ENCODE measurements around the gene ROR1.
A peak's percentile ranks its signal among the peaks of the same experiment; 100 is the strongest.

Gene ROR1

DNA sequence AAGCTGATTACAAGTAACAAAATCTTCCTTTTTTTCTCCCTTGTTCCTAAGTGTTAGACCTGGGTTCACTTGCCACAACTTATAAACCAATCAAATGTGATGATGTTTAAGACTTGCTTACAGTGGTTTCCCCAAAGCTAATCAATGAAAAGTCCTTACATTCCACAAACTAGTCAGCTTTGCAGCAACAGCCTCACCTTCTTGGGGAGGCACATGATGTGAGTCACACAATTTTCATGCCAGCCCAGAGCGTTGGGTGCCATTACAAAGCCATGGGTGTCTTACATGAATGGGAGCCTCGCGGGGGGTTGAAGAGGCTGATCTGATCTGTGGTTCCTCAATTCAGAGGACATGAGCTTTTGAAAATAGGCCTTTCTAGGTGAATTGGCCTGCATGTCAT, 338.0 kb downstream of the ROR1 start:
- in situ Hi-C loops (cut with HindIII; ENCODE audit: low pct_ligation_motif_present, low pct_unique_long_range_greater_than_20kb, low sequenced_read_pairs), result no loop called here
- DNase-seq, result no peak

DNA sequence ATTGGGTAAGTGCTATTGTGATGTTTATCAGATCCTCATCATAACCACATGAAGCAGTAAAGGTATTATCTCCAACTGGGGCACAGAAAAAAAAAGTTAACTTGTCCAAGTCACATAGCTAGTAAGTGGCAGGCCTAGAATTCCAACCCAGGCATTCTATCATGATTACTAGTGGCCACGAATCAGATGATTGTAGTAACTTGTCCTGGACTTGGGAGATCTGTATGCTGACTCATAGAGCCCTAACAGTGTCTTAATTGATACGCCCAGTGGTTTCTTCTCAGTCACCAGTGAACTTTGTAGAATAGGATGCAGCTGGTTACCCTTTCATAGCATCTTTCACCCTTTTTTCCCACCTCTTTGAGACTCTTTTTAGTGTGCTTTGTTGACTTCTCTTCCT, 338.5 kb downstream of the ROR1 start:
- in situ Hi-C loops (cut with HindIII; ENCODE audit: low pct_ligation_motif_present, low pct_unique_long_range_greater_than_20kb, low sequenced_read_pairs), result no loop called here
- DNase-seq, result peak; percentile 70

DNA sequence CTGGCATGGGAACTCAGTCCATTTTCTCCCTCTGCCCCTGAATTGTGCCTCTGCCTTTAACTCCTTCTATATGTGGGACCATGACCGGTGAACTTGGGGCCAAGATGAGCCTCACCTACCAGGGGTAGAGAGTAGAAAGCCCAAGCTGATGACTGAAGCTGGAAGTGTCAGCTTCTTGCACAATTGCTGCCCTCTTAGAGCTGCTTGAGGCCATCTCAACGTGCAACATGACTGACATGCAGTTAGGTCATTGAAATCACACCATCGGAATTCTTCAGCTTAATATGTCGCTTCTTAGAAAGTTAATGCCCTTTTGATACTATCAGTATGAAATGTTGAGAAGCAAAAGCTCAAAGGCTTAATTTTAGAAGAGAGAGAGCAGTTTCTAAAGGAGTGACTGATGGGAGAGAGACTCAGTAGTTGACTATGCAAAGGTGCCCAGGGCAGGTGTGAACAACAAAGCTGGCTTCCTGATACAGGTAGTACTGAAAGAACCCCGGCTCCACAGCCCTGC, 340.3 kb downstream of the ROR1 start:
- in situ Hi-C loops (cut with HindIII; ENCODE audit: low pct_ligation_motif_present, low pct_unique_long_range_greater_than_20kb, low sequenced_read_pairs), result no loop called here
- no peak for DNase-seq

DNA sequence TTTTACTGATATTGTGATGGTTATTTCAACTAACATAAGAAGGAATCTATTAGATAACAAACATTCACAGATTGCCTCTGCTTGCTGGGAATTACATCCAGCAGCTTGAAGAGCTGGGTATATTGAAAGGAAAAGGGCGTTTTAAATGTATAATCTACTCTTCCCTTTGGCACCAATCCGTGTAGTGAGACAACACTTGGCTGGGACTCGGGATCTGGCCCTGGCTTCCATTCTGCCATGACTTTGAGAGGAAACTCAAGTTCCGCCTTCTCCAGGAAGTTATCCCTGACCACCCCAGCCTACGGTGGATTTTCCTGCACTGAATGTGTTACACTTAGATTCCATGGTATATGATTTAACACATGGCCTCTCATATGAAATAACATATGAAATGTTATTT, 342.7 kb downstream of the ROR1 start:
- DNase-seq, result no peak
- in situ Hi-C loops (cut with HindIII; ENCODE audit: low pct_ligation_motif_present, low pct_unique_long_range_greater_than_20kb, low sequenced_read_pairs), result no loop called here

DNA sequence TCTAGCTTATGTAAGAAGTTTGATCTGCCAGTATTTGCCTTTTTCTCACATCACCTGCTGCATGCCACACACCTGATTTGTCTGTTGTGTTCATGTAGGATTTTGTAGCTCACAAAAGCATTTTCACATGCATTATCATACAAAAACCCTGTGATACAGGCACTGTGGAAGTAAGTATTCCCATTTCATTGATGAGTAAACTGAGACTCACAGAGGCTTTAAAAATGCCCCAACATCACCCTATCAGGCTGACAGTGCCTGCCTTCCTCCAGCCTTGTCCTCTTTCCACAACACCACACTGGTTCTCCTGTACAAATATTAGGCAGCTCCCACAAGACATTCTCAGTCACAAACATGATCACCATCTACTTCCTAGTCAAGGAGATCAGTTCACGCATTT, 343.7 kb downstream of the ROR1 start:
- DNase-seq, result no peak
- in situ Hi-C loops (cut with HindIII; ENCODE audit: low pct_ligation_motif_present, low pct_unique_long_range_greater_than_20kb, low sequenced_read_pairs), result no loop called here

DNA sequence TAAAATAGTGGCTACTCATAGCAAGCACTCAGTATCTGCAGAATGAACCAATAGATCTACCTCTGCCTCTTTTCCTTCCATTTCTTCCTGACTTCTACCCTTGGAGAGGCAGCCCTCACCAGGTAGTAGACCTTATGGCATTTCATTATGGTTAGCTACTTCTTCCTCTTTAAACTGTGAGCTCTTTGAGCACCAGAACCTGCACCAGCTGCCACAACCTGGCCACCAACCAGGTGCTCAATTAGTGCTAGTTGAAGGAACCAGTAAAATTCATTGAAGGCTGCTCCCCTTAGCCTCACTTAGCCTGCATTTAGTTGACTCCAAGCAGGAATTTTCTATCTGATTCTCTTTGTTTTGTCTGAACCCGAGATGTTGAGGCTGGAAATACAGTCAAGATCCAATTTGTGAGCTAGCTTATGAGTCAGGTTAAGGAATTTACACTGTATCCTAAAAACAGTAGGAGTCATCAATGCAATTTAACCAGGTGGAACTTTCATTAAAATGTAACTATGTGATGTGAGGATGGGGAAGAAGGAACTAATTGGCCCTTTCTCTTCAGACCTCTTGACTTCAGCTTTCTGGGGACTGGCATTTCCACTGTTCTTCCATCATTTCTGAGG, 348.1 kb downstream of the ROR1 start:
- in situ Hi-C loops (cut with HindIII; ENCODE audit: low pct_ligation_motif_present, low pct_unique_long_range_greater_than_20kb, low sequenced_read_pairs), result no loop called here
- peak; percentile 36 for DNase-seq

DNA sequence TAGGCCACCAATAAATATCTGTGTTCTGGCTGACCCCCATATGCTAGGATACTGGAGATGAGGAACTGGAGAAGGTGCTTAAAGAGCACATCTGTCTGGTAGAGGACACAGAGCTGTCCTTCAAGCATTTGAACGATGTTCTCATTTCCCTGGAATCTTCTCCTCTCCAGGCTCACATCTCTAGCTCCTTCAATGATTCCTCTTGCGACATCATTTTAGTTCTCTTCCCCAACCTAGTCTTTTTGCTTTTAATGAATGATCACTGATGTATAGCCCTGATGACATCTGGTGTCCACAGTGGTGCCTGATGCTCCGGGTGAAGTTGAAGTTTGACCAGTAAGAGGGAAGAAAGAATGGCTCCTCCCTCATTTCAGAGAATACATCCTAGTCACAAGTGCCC, 348.8 kb downstream of the ROR1 start:
- in situ Hi-C loops (cut with HindIII; ENCODE audit: low pct_ligation_motif_present, low pct_unique_long_range_greater_than_20kb, low sequenced_read_pairs), result no loop called here

DNA sequence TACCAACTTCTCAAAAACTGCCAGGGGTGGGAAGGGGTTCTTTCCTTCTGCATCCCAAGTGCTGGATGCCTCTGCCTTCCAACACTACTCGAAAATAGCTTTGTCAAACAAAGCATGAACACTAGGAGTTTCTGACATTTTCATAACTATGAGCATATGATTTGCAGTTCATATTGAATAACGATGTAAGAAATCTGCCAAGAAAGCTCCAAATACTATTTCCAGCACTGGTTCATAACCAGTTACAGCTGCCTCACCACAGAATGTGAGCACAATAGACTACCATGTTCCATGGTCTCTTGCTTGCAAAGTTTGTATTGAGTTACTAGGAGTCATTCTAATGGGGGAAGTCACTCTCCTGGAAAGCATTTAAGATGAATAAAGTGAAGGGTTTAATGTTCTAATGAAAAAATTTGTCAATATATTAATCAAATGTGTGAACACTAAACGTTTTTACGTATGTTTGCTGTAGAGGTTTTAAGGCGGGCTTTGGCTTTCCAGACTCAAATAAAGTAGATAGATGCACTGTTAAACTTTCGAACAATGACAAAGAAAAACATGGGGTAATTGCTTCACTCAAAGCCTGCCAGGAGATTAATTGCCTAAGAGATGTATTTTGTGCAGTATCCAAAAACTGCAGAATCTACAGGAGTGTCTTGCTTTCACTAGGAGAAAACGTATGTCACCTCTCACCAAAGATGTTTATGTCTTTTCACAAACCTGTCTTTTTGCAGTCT, 351.1 kb downstream of the ROR1 start:
- DNase-seq, result no peak
- in situ Hi-C loops (cut with HindIII; ENCODE audit: low pct_ligation_motif_present, low pct_unique_long_range_greater_than_20kb, low sequenced_read_pairs), result no loop called here

More for the DNA sequence above, 348.8 kb downstream of the ROR1 start:
- DNase-seq, result no peak

DNA sequence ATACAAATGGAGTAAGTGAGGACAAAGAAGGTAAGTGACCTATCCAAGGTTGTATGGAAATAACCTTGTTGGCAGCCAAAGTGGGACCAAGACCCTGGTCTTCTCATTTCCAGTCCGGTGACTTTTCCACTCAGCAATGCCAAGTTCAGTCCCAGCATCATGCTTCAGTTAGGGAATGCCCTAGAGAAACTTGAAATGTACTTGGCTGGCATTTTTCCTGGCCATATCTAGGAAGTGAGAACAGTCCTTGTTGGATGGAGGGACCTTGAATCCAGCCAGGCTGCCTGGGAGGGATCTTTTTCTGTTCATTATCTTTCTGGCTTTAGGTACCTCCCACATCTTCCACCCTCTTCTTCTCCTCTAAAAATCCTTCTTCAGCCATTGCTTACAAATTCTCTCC, 352.8 kb downstream of the ROR1 start:
- in situ Hi-C loops (cut with HindIII; ENCODE audit: low pct_ligation_motif_present, low pct_unique_long_range_greater_than_20kb, low sequenced_read_pairs), result no loop called here
- DNase-seq, result no peak

DNA sequence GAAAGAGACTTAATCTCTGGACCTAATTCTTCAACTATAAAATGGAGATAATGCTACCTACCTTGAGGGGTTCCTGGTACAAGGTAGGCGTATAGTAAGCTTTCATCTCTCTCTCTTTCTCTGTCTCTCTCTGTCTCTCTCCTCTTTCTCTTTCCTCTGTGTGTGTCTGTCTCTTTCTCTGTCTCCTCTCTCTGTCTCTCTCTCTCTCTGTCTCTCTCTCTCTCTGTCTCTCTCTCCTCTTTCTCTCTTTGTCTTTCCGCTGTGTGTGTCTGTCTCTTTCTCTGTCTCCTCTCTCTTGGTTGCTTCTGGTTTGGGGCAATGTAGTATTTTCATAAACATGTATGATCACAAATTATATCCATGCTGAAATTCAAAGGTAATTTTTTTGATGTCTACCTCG, 353.5 kb downstream of the ROR1 start:
- no peak for DNase-seq
- in situ Hi-C loops (cut with HindIII; ENCODE audit: low pct_ligation_motif_present, low pct_unique_long_range_greater_than_20kb, low sequenced_read_pairs), result no loop called here

DNA sequence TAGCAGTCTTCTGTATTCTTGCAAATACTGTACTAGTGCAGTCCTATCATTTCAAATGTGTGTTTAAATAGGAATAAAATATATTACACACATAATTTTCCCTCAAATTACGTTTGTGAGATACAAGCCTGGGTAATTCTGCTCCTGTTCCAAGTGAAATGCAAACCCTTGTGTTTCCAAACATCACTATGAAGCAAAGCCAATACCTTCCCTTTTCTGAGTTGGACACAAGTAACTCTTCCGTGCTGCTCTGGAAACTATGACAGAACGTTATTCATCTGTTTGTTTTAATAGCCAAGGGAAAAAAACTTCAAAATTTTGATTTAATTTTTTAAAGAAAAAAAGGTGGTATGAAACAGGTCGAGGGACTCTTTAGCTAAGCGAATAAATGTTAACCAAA, 355.9 kb downstream of the ROR1 start:
- DNase-seq, result no peak
- in situ Hi-C loops (cut with HindIII; ENCODE audit: low pct_ligation_motif_present, low pct_unique_long_range_greater_than_20kb, low sequenced_read_pairs), result no loop called here

DNA sequence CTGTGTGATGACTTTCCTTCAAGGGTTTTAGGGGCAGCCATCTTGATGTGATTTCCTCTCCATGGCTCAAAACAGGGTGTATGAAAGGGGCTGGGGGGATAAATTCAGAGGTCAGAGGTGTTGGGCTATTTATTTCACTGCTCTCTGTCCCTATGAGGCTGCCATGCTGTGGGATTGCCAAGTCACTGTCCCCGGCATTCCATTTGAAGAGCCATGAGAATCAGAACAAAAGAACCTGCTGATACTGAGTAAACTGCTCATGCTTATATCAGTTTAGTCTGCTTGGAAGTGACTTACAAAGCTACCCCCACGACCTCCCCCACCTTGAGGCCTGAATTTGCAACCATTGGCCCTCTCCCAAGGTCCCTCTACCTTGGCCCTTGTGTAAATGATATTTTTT, 357.3 kb downstream of the ROR1 start:
- no peak for DNase-seq
- in situ Hi-C loops (cut with HindIII; ENCODE audit: low pct_ligation_motif_present, low pct_unique_long_range_greater_than_20kb, low sequenced_read_pairs), result no loop called here

DNA sequence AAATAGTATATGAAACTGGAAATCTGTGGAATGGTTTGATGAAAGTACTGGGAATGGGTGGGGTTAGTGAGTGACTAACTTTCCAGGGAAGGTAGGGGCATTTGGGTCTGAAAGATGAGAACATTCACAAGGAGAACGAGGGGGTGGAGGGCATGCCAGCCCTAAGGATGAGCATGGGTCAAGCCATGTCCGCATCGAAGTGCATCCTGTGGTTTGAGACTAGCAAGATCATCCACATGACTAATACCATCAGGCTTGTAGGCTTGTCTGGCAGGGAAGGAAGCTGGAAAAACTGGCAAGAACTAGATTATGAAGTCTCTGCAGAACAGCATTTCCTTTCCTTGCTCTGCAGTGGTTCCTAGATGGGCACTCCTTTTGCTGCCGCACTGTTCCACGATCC, 359.2 kb downstream of the ROR1 start:
- in situ Hi-C loops (cut with HindIII; ENCODE audit: low pct_ligation_motif_present, low pct_unique_long_range_greater_than_20kb, low sequenced_read_pairs), result no loop called here
- peak; percentile 94 for DNase-seq

DNA sequence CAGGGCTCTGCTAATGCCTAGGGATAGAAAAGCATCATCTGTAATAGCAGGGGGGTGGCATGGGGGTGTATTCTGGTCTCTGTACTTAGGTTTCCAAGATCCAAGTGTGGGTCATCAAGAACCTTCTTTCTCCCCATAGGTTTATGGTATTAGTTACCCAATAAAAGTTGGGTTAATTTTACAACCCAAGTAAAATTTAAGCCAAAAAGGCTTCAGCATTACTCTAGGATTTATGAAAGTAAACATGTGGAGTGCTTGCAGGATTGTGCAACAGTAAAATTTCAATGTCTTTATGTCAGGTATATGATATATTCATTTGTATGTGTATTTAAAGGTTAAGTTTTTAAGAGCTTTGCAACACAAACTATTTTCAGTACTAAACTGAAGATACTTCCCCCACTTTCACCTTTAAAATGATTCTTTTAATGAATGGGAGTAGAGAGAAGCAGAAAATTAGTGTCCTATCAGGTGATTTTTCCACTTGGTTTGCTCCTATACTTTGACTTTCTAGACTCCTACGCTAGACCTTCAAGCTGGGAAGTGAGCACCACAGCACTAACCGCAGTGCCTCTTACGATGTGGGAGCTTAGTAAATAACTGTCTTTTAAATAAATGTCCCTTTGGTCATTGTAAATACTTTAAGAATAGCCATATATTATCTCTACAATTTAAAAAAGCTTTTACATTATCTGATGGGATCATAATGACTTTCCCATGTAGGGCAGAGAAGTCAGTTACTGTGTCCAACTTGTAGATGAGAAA, 361.8 kb downstream of the ROR1 start:
- in situ Hi-C loops (cut with HindIII; ENCODE audit: low pct_ligation_motif_present, low pct_unique_long_range_greater_than_20kb, low sequenced_read_pairs), result no loop called here

DNA sequence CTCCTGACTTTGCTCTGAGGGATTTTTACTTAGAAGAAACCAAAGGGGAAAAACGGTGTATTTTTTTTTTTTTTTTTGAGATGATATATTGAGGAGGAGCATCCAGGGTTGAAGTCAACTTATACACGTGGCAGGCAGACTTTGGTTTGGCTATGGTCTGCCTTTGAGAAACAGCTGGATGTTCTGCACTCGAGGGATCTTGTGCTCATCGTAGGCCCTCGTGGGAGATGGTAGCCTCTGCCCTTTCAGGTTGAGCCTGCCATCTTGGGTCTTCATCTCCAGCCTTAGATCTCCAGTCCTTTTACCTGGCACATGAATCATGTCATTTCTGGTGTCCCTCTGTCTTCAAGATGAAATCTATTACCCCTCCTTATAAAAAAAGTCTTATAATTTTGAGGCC, 362.5 kb downstream of the ROR1 start:
- no peak for DNase-seq
- in situ Hi-C loops (cut with HindIII; ENCODE audit: low pct_ligation_motif_present, low pct_unique_long_range_greater_than_20kb, low sequenced_read_pairs), result no loop called here

More for the DNA sequence above, 361.8 kb downstream of the ROR1 start:
- no peak for DNase-seq

DNA sequence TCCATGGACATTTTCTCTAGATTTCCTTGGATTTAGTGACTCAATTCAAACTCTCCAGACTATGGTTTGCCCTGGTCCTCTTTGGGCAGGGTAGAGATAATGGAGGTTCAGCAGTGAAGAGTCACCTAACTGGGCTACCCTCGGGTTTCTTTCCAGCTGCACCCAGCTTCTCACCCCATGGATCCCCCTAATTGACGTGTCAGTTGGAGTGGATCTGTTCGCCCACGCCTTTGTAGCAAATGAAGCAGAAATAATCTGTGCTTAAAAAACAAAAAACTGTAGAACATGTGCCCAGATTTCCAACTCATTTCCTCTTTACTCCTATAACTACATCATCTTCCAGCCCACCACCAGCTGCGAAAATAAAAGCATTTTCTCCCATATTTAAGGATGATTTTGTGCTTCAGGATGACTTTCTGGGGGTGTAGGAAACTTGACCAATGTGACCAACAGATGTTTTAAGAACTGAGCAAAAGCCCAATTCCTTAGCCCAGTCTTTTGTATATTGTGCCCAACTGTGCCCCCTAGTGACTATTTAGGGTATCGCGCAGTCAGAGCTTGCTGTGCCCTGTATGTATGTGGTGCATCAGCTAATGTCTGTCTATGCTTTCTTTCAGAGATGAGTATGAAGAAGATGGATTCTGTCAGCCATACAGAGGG, 363.1 kb downstream of the ROR1 start:
- in situ Hi-C loops (cut with HindIII; ENCODE audit: low pct_ligation_motif_present, low pct_unique_long_range_greater_than_20kb, low sequenced_read_pairs), result no loop called here
- DNase-seq, result peak; percentile 73

DNA sequence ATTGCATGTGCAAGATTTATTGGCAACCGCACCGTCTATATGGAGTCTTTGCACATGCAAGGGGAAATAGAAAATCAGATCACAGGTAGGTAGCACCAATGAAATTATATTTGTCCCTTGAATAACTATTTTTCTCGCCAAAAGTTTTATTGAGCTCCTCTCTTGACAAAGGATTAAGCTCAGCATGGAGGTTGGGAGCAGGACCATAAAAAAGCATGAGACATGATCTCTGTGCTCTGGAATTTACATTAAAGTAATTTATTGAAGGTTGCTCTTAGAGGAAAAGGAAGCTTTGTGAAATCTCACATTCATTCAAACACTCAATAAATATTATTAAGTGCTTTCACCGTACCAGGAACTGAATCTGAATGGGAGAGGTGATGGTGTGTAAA, 363.6 kb downstream of the ROR1 start:
- in situ Hi-C loops (cut with HindIII; ENCODE audit: low pct_ligation_motif_present, low pct_unique_long_range_greater_than_20kb, low sequenced_read_pairs), result no loop called here

DNA sequence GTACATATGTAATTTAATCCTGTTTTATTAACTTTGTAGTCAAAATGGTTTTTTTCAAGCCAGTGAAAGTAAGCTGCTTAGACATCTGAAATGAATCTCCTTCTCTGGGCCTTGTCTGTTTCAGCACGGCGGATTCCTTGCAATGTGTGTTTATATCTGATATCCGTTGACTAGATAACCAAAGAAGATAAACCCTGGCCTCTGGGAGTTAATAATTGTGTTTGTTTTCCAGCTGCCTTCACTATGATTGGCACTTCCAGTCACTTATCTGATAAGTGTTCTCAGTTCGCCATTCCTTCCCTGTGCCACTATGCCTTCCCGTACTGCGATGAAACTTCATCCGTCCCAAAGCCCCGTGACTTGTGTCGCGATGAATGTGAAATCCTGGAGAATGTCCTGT, 366.1 kb downstream of the ROR1 start:
- no peak for DNase-seq
- in situ Hi-C loops (cut with HindIII; ENCODE audit: low pct_ligation_motif_present, low pct_unique_long_range_greater_than_20kb, low sequenced_read_pairs), result no loop called here

More for the DNA sequence above, 363.6 kb downstream of the ROR1 start:
- no peak for DNase-seq

DNA sequence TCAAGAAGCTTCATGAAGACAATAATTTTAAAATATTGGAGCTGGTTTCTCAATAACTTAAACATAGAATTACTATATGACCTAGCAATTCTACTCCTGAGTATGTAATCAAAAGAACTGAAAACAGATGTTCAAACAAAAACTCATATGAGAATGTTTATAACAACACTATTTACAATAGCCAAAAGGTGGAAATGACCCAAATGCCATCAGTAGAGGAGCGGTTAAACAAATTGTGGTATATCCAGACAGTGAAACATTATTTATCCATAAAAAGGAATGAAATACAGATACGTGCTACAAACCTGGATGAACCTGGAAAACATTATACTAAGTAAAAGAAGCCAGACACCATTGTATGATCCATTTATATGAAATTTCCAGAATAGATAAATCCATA, 366.8 kb downstream of the ROR1 start:
- DNase-seq, result no peak
- in situ Hi-C loops (cut with HindIII; ENCODE audit: low pct_ligation_motif_present, low pct_unique_long_range_greater_than_20kb, low sequenced_read_pairs), result no loop called here

Measured in ACHN (cell line).